ENCODE data around the gene FAN1. TPM values are rescaled to one million over a fixed set of nuclear protein-coding genes. Genes with fewer than 3 reads are reported as not detected.

Gene FAN1
- 25.3 TPM for total RNA-seq
- long read RNA-seq, full-length matches to known transcripts: 47 of 94 reads
- long read RNA-seq, partial matches to known transcripts: 4 of 94 reads
- long read RNA-seq, other reads (novel, unspliced or antisense): 43 of 94 reads

DNA sequence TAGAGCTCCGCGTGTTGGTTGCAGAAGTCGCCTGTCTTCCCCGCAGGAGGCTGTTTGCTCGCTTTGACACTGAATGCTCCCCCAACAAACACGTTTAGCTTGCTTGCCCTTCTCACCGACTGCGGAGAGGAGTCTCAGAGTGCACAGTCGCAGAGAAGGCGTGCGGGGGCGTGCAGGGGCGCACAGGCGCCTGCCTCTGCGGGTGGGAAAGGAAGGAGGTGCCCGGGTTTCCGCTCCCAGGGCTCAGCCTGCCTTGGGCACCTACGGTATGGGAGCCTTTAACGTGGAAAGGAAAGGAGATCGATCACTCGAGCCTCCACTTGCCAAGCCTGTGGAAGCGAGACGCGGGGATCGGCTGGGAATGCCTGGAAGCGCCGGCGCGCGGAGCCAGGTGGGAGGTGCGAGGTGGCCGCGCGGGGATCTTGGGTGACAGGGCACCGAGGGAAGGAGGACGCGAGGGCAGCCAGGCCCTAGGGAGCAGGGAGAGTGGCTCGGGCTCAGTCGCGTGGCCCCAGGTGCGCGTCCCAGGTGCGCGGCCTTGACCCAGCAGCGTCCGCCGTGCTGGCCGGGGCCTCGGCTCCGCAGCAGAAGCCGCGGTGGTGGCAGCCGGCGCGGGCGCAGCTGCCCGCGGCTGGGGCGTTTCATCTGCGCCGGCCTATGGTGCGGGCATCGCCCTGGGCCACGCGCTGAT is at the start of gene FAN1:
Gene FAN1, plus strand, starts transcription at position 419 of the 691 bp plus-strand sequence. CDS start 749 bp downstream, outside the sequence.
- intact Hi-C loops (cut with micrococcal nuclease): no loop called here
- peak; percentile 88 for DNase-seq
- Histone ChIP-seq H3K4me1 (peaks cover 36% of the 10 kb centered on the region), H3K9me3 (replicated peaks) (no peaks in the 10 kb centered on the region), H3K27ac (replicated peaks) (peak within 1 kb of the TSS; percentile 85), H3K4me3 (peak within 1 kb of the TSS; percentile 76), H3K36me3 (peaks cover 8% of the 10 kb centered on the region), H3K27me3 (ENCODE audit: low read depth) (no peaks in the 10 kb centered on the region)
- TF ChIP-seq, protein P1, sequence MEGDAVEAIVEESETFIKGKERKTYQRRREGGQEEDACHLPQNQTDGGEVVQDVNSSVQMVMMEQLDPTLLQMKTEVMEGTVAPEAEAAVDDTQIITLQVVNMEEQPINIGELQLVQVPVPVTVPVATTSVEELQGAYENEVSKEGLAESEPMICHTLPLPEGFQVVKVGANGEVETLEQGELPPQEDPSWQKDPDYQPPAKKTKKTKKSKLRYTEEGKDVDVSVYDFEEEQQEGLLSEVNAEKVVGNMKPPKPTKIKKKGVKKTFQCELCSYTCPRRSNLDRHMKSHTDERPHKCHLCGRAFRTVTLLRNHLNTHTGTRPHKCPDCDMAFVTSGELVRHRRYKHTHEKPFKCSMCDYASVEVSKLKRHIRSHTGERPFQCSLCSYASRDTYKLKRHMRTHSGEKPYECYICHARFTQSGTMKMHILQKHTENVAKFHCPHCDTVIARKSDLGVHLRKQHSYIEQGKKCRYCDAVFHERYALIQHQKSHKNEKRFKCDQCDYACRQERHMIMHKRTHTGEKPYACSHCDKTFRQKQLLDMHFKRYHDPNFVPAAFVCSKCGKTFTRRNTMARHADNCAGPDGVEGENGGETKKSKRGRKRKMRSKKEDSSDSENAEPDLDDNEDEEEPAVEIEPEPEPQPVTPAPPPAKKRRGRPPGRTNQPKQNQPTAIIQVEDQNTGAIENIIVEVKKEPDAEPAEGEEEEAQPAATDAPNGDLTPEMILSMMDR (IDR thresholded peaks at IDR 0.05; ENCODE audit: borderline replicate concordance): peak; percentile 12

DNA sequence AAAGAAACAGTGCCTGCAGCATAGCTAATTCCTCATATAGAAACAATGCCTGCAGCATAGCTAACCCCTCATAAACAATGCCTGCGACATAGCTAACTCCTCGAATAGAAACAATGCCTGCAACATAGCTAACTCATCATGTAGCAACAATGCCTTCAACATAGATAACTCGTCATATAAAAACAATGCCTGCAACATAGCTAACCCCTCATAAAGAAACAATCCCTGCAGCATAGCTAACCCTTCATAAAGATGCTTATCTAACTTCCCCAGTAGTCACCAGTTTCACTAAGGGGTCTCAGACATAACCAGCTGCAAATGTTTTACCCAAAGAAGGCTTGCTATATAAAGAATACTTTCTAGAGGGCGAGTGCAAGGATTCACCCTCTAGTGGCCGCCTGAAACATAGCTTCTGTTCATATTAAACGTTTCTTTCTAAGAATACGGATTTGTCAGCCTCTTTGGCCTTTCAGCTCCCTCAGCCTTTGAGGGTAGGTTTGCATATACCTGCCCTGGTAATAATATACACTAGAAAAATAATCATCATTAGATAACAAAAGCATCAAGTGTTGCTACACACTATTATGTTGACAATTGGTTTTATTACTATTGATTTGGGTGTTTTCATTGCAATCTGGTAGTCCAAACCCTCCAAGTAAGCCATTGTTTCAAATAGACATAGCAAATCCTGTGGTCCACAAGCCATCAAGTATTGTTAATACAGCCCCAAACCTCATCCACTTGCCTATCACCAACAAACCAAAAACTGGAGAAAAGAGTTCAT is 44.4 kb upstream of the FAN1 start:
- H3K36me3 ChIP-seq: no peaks in the 10 kb centered on the region
- intact Hi-C loops (cut with micrococcal nuclease): loop anchor here (5.0 kb wide), 1 partner anchor 197 kb away; no protein-coding TSS in a partner anchor
- no peak overlapping the region for H3K27ac ChIP-seq (replicated peaks)
- no peak overlapping the region for H3K4me3 ChIP-seq
- no peak for DNase-seq
- H3K27me3 ChIP-seq (ENCODE audit: low read depth): no peaks in the 10 kb centered on the region
- no peaks in the 10 kb centered on the region for H3K4me1 ChIP-seq
- TF ChIP-seq, protein P1 (IDR thresholded peaks at IDR 0.05; ENCODE audit: borderline replicate concordance): peak; percentile 70
- H3K9me3 ChIP-seq (replicated peaks): peaks cover 2% of the 10 kb centered on the region

DNA sequence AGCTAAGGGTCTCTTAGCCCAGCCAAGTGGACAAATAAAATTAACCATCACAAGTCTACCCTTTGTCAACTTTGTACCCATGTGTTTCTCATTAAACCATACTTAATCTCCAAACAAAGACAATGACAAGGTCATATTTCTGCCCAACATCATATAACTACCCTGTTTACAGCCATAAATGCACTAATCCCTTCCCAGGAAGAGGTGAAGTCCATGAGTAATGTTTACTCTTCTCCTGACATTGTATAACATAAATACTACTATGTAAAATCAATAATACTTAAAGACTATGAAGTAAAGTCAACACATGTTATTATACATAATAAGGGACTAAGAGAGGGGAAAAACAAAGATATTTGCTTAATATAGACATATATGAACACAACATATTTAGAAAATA is 38.5 kb upstream of the FAN1 start:
- intact Hi-C loops (cut with micrococcal nuclease): no loop called here
- TF ChIP-seq, protein P1 (IDR thresholded peaks at IDR 0.05; ENCODE audit: borderline replicate concordance): no peak

DNA sequence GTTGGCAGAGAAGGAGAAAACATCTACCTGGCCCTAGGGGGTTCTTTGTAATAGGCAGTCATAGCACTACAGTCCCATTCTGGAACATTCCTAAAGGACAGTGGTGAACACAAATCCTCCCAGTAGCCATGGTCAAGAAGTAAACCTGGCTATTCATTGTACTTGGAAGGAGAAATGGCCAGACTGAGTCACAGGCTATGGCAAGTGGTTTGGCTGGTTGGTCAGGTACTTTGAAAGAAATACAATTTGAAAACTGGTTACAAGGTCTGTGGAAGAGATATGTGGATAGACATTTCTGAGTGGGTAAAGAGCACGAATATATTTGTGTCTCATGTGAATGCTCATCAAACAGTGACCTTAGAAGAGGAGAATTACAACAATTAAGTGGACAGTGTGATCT is 33.0 kb upstream of the FAN1 start:
- Histone ChIP-seq H3K27ac (replicated peaks) (no peak overlapping the region), H3K4me3 (no peak overlapping the region), H3K27me3 (ENCODE audit: low read depth) (no peaks in the 10 kb centered on the region), H3K36me3 (no peaks in the 10 kb centered on the region), H3K9me3 (replicated peaks) (no peaks in the 10 kb centered on the region), H3K4me1 (no peaks in the 10 kb centered on the region)
- TF ChIP-seq, protein P1 (IDR thresholded peaks at IDR 0.05; ENCODE audit: borderline replicate concordance): no peak
- intact Hi-C loops (cut with micrococcal nuclease): no loop called here
- no peak for DNase-seq

More for the DNA sequence above, 38.5 kb upstream of the FAN1 start:
- Histone ChIP-seq H3K4me3 (no peak overlapping the region), H3K9me3 (replicated peaks) (no peaks in the 10 kb centered on the region), H3K27me3 (ENCODE audit: low read depth) (no peaks in the 10 kb centered on the region), H3K36me3 (no peaks in the 10 kb centered on the region), H3K27ac (replicated peaks) (no peak overlapping the region), H3K4me1 (no peaks in the 10 kb centered on the region)
- no peak for DNase-seq

DNA sequence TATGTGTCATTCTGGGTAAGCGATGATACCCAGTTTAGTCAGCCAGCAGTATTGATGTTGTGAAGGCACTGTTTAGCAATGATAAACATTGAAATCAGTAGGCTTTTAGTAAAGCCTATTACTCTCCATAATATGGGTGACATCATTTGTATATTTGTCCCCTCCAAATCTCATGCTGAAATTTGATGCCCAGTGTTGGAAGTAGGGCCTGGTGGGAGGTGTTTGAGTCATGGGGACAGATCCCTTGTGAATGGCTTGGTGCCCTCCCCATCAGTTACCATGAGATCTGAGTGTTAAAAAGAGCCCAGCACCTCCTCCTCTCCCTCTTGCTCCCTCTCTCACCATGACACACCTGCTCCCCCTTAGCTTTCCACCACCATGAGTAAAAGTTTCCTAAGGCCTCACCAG is 31.4 kb upstream of the FAN1 start:
- TF ChIP-seq, protein P1 (IDR thresholded peaks at IDR 0.05; ENCODE audit: borderline replicate concordance): no peak
- Histone ChIP-seq H3K27me3 (ENCODE audit: low read depth) (no peaks in the 10 kb centered on the region), H3K4me3 (no peak overlapping the region), H3K4me1 (no peaks in the 10 kb centered on the region), H3K27ac (replicated peaks) (no peak overlapping the region), H3K36me3 (no peaks in the 10 kb centered on the region), H3K9me3 (replicated peaks) (no peaks in the 10 kb centered on the region)
- intact Hi-C loops (cut with micrococcal nuclease): no loop called here
- DNase-seq: no peak
